ENCODE measurements around the gene RPL29. TPM values are rescaled to one million over a fixed set of nuclear protein-coding genes. Genes with fewer than 3 reads are reported as not detected.

Gene RPL29
- 802 and 851 TPM in 2 replicates for total RNA-seq

GRCh38 chr3:51995346-51996163 is at the start of gene RPL29:
Gene RPL29, minus strand, starts transcription at chr3:51995895. Its CDS starts 434 bp downstream, at chr3:51995461.

GRCh38 chr3:51982838-51983577 is 12.7 kb downstream of the RPL29 start, which contains the start of gene ACY1:
Gene ACY1, plus strand, starts transcription at chr3:51983535. Its CDS starts 530 bp downstream, at chr3:51984065.

GRCh38 chr3:51974963-51975851 is 20.5 kb downstream of the RPL29 start, which contains the start of gene ABHD14A:
Gene ABHD14A, plus strand, starts transcription at chr3:51975064. Its CDS starts 72 bp downstream, at chr3:51975136.

GRCh38 chr3:51967384-51968169 is 28.1 kb downstream of the RPL29 start, which contains the start of gene PCBP4:
Gene PCBP4, minus strand, starts transcription at chr3:51967454. Its CDS starts 6,214 bp downstream, at chr3:51961240.

GRCh38 chr3:51955175-51955892 is 40.4 kb downstream of the RPL29 start, which contains the start of gene GPR62:
Gene GPR62, plus strand, starts transcription at chr3:51955381. Its CDS starts 272 bp downstream, at chr3:51955653.

Small RNAs within 50 kb of the gene (small RNA-seq; reads per million reads assigned to genes)
- gene AC115284.1: not detected

Other genes starting within 250 kb of the RPL29 start
- not detected in 2 replicates for gene IQCF6, start 216.7 kb downstream of the RPL29 start, total RNA-seq
- gene IQCF2, start 134.3 kb downstream of the RPL29 start, total RNA-seq: not detected in 2 replicates
- not detected in 2 replicates for gene IQCF5, start 120.3 kb downstream of the RPL29 start, total RNA-seq
- gene IQCF1, start 92.5 kb downstream of the RPL29 start, total RNA-seq: not detected in 2 replicates
- 14.4 and 15.3 TPM in 2 replicates for gene RRP9, start 54.0 kb downstream of the RPL29 start, total RNA-seq
- 26.1 and 40.6 TPM in 2 replicates for gene PARP3, start 53.5 kb downstream of the RPL29 start, total RNA-seq
- not detected in 2 replicates for gene GPR62, start 40.5 kb downstream of the RPL29 start, total RNA-seq
- gene PCBP4, start 28.4 kb downstream of the RPL29 start, total RNA-seq: 32.3 and 47.2 TPM in 2 replicates
- 29.5 and 39.0 TPM in 2 replicates for gene ABHD14B, start 21.8 kb downstream of the RPL29 start, total RNA-seq
- 10.3 and 16.2 TPM in 2 replicates for gene ABHD14A, start 20.8 kb downstream of the RPL29 start, total RNA-seq
- 29.4 and 36.9 TPM in 2 replicates for gene ACY1, start 12.4 kb downstream of the RPL29 start, total RNA-seq
- 39.0 and 39.6 TPM in 2 replicates for gene DUSP7, start 60.7 kb upstream of the RPL29 start, total RNA-seq
- gene POC1A, start 158.5 kb upstream of the RPL29 start, total RNA-seq: 1.9 and 3.4 TPM in 2 replicates
- gene ALAS1, start 202.3 kb upstream of the RPL29 start, total RNA-seq: 50.0 and 53.7 TPM in 2 replicates
- gene TLR9, start 229.8 kb upstream of the RPL29 start, total RNA-seq: under 0.01 TPM in 1 of 2 replicates, not detected in the other
- gene TWF2, start 243.3 kb upstream of the RPL29 start, total RNA-seq: 139 and 150 TPM in 2 replicates
- gene PPM1M, start 249.9 kb upstream of the RPL29 start, total RNA-seq: 40.3 and 46.7 TPM in 2 replicates